HG03571 (cell line): ENCODE results near the gene PHF19.

Experiments used
- ATAC-seq: cut with Tn5 transposase; IDR thresholded peaks from one replicate; pipeline ENCODE4 v1.9.1; 2021; ENCODE audit not compliant: unreplicated experiment

Gene PHF19

DNA sequence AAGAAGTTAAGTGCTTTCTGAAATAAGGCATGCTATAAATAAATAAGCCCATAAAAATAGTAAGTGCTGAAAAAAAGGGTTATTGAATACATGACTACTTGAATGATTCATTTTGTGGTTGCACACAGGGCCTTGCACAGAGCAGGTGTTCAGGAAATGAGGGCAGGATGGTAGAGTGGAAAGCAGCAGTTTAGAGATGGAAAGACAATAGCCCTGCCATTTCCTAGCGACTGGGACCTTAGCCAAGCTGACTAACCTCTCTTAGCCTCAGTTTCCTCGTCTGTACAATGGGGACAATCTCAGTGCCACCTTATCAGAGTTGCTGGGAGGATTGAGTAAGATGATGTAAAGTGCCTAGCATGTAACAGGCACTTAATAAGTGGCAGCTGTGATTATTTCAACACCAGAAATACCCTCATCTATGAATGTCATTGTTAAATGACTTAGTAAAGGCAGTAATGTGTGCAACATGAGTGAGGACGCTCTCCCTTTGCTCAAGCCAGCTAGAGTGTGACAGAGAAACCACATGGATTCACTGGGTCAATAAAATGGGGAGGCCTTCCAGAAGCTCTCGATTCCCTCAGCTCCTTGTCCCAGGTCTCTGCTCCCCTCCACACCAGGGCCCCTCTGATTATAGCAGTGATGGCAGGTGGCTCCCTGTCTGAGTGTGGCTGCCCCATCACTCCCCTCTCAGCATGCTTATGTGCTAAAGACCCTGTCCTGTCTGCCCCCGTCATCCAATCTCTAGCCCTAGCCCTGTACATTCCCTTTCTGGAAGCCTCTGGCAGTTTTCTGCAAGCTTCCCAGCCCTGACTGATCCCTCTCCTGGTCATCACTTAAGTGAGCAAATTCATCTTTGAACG lies 16.0 kb upstream of the PHF19 start:
- peak; percentile 72 for ATAC-seq

DNA sequence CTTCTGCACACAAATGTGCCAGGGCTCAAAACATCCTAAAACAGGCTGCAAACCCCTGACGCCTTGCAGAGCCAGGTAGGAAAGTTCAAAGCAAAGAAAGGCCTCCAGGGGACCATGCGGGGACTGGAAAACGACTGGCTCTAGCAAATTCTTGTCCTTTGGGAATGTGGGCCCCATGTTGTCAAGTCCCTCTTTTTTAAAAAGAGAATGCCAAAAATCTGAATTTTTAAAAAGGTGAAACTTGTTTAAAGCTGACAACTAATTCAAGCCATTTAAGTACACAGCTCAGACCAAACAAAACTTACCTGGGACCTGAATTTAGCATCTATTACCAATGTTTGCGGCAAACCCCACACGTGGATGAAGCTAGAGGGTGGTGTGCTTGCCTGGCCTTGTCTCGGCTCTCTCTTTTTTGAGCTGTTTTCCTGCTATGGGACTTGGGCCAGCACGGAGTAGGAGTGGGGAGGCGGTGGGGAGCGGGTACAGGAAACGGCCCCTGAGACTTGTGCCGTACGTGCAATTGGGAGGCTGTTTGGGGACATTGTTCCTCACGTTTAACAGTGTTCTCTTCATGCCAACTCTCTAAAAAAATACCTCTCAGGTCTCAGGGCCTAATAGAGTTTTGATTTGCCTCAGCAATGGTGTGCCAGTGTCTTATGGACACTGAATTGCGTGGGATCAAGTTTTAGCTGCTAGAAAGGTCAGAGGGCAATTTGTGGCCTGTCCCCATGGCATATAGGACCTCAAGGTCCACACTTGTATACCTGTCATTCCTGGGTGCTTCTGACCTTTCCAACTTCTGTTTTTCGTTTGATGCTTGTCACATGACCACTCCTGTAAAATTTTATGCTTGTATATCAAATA lies 15.1 kb upstream of the PHF19 start:
- ATAC-seq = peak; percentile 38

DNA sequence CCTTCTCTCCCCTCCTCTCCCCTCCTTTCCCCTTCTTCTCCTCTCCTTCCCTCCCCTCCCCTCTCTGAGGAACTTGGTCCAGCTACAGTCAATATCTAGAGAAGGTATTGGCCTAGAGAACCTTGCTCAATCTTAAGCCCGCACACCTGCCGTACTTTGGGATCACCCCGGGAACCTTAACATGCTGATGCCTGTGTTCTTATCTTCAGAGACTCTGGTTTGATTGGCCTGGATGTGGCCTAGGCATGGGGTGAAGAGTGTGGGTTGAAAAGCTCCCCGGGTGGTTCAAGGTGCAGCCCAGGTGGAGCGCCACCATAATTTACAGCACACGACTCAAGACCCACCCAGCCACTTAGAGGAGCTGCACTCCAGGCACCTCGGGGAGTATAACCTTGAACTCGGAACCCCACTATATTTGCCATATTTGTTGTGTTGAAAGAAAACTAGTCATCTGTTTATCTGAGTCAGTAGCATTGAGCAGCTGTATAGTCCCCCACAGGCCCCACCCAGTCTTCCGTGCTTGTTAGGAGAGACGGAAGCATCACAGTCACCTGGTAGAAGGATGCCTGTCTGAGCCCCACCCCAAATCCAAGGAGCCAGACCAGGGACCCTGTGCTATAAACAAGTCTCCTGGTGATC lies 14.4 kb upstream of the PHF19 start:
- no peak for ATAC-seq

DNA sequence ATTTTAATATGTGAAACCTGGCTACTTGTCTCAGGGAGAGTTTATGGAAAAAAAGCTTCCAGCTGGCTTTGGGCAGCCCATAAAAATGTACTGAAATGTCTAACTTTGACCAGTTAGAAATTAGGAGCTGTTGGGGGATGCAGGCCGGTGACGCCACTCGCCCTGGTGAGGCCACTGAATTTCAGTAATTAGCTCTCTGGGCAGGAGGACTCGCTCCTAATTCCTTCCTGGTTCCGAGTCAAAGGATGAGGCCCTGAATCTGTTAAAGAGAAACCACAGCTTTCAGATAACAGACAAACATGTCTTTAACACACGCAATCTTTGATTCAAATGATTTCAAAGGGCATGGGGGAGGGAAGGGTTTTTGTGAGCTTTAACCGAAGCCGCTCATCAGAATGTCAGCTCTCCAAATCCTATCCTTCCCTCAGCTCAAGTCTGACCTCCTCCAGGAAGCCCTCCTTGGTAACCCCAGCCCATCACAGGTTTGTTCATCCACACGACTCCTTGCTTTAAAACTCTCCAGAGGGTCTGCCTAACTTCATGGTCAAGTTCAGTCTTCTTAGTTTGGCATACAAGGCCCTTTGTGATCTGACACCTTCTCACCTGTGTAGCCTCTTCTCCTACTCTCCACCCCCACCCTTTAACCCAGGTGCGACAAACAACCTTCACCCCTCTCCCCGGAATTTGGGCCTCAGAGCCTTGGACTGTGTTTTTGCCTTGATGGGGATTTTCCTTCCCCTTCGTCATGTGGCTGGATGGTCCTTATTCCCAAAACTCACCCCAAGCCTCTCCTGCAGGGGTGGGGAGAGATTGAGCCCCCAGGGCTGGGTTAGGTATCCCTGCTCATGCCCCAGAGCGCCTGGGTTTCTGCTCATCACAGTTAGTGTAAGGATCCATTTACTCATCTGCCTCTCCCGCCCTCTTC lies 13.6 kb upstream of the PHF19 start:
- ATAC-seq = no peak

DNA sequence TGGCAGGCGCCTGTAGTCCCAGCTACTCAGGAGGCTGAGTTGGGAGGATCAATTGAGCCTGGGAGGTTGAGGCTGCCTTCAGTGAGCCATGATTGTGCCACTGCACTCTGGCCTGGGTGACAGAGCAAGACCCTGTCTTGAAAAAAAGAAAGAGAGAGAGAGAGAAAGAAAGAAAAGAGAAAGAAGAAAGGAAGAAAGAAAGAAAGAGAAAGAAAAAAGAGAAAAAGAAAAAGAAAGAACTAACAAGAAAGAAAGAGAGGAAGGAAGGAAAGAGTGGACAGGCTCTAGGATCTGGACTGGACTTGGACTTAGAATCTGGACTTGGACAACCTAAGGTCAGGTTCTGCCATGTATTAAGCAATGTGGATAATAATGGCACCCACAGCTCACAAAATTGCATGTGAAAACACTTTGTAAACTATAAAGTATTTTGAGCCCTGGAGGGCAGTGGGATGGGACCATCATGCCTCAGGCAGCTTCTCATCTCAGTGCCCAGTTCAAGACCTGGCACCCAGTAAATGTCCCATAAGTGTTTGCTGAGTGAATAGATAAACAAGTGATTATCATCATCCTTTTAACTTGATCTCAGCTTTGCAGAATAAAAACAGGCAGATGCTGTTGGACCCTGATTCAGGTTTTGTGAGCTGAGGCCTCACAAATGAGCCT lies 12.8 kb upstream of the PHF19 start:
- ATAC-seq = no peak

DNA sequence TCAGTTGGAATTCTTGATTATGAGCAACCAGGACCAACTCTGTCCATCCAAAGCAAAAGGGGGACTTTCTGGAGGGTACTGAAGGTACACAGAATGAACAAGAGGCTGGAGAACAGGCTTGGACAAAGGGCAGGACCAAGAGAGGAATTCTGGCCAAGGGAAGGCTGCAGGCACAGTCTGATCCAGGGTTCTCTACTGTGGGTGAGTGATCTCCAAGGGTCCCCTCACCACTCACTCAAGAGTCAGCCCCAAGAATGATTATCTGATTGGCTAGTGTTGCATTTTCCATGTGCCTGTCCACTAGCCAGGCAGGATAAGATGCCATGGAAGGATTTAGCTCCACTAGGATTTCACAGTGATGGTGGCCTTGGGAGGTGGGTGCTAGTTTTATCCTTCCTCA lies 11.6 kb upstream of the PHF19 start:
- no peak for ATAC-seq

DNA sequence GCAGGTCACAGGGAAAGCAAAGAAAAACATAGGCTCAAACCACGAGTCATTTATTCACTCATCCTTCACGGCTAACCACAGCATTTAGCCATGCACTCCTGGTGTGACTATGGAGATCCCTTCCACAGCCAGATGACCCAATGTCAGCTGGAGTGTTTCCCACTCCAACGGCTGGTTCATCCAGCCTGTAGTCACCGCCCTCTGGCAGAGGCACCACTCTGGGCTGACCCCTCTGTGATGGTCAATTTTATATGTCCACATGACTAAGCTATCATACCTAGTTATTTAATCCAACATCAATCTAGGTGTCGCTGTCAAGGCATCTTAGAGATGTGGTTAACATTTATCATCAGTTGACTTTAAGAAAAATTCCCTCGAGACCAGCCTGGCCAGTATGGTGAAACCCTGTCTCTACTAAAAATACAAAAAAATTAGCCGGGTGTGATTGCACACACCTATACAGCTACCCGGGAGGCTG lies 9.5 kb upstream of the PHF19 start:
- no peak for ATAC-seq

DNA sequence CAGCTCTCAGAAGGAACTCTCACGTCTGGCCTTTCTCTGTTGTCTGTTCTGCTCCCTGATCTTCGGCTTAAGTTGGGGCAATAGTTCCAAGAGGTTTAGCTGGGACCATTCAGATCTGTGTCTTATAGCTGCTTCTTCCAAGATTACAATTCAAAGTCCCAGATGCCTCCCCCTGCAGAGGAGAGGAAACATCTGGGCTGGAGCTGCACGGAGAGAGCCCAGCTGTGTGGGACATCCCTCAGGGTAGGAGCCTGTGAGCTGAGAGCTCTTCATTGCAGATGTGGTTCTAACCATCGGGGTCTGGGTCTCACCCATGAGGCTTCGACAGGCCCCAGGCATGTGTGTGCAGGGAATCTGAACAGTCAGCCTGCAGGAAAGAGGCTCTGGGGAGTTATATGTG lies 9.0 kb upstream of the PHF19 start:
- ATAC-seq = no peak

DNA sequence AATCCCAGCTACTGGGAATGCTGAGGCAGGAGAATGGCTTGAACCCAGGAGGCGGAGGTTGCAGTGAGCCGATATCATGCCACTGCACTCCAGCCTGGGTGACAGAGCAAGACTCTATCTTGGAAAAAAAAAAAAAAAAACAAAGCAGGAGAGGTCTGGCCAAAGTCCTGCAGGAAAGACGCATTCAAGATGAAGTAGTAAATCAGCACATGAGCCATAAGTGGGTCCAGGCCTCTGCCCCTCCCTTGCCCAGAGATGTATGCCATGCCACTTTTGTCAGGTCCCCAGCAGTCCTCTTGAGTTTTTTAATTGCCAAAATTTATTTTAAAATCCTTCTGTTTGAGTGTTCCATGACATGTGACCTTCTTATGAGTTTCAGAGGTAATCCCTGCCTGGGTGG lies 8.5 kb upstream of the PHF19 start:
- ATAC-seq = no peak

DNA sequence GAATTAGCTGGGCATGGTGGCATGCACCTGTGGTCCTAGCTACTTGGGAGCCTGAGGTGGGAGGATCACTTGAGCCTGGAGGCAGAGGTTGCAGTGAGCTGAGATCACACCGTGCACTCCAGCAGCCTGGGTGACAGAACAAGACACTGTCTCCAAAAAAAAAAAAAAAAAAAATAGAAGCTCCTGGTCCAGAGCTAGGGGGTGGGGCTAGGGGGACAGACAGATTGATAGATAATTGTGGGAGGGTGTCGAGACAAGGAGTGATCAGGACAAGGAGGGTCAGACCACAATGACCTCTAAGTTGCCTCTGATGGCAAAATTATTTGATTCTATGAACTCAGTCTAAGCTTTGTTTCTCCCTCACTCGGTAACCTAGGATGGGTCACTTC lies 6.6 kb upstream of the PHF19 start:
- ATAC-seq = no peak

DNA sequence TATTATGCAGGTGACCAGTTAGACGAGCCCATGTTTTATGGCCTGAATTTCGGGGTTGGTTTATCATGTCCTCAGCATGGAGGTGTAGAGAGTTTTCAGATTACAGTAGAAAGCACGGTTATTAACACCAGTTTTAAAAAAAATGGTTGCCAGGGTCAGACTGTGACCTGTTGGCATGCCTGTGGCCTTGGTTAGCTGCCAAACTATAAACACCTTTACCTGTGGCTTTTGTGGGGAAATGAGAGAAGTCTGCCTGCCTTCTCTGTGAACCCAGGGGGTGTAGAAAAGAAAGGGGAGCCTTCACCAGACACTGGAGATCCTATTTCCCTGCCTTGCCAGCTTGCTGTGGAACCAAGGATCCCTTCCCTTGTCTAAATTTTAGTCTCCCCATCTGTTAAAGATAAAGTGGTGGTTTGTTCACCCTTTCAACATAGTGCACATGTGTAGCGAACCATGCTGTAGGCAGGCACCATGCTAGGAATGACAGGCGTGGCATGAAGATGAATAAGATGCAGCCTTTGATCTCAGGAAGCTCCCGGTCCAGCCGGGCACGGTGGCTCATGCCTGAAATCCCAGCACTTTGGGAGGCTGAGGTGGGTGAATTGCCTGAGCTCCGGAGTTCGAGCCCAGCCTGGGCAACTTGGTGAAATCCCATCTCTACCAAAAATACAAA lies 6.1 kb upstream of the PHF19 start:
- ATAC-seq = no peak

DNA sequence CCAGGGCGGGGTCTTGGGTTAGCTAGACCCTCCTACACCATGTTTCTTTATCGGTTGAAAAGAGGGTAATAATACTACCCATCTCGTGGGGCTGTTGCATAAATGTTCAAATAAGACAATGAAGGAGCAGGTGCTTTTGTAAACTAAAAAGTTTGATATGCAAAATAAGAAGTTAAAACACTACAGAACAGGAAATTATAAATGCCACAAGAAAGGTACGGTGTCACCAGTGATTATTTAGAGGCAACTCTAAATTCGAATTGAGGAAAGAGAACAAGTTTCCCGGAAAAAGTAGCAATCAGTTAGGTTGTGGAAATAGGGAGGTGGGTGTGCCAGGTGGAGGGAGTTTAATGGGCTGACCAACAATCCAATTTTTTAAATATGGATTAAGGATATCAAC lies 2.5 kb upstream of the PHF19 start:
- ATAC-seq = no peak

DNA sequence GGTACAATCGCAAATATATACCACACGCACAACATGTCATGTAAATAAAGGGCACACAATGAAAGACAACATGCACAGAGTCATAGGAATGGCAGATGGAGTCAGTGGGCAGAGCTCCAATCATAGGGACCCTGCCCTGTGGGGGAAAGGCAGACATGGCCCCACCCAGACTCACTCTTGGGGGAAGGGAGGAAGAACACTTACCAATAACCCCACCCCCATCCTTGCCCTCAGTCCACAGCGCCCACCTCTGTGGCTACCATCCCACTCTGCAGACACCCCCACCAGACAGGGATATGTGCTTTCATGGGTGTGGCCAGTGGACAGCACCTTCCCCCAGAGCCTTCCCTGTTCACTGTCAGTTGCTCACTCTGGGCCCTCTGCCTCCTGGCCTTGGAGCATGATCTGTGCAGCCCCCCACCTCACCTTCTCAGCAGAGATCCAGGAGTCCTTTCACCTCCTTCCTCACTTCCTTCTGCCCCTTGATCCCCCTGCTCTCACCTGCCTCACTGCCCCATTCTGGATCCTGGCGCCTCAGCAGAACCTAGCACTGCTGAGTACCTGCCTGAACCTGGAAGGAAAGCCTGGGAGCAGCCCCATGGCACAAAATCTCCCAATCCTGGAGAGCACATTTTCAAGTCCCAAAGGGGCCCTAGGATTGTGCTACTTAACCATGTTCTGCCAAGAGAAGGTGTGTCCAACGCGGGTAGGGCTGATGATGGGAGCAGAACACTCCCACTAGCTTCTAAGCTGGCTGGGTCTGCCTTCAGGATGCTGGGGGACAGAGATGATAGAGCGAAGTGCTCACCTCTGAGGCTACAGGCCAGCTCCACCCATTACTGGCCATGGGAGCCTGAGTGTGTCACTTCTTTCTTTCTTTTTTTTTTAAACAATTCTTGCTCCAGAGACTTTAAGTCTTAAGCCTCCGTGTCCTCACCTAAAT lies 1.5 kb upstream of the PHF19 start:
- ATAC-seq = no peak

DNA sequence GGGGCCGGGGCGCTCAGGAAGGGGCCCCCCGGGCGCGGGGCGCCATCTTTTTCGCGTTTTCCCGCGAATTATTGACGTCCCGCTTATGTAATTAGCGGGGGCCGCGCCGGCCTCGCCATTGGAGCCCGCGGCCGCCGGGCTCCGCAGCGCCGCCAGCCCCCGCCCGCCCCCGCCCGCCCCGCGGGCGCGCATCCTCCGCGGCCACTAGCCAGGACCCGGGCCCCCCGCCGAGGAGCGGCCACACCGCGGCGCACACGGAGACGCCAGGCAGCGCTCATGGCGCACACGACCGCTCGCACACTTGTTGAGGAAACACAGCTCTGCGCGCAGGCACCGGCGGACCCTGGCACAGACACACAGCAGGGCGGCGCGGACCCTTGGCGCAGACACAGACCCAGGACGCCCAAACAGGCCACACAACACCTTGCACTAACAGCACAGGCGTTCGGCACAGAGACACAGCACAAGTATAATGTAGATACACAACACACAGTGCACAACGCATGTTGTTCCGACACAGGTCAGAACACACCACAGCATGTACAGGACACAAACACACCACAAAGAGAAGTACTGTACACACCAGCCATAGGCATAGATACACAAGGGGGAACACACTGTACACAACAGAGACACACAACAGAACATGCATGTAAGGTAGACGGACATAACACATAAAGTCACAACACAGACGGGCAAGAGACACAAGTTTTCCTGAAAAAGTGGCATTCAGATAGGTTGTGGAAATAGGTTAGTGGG lies 467 bp upstream of the PHF19 start:
- peak; percentile 38 for ATAC-seq

DNA sequence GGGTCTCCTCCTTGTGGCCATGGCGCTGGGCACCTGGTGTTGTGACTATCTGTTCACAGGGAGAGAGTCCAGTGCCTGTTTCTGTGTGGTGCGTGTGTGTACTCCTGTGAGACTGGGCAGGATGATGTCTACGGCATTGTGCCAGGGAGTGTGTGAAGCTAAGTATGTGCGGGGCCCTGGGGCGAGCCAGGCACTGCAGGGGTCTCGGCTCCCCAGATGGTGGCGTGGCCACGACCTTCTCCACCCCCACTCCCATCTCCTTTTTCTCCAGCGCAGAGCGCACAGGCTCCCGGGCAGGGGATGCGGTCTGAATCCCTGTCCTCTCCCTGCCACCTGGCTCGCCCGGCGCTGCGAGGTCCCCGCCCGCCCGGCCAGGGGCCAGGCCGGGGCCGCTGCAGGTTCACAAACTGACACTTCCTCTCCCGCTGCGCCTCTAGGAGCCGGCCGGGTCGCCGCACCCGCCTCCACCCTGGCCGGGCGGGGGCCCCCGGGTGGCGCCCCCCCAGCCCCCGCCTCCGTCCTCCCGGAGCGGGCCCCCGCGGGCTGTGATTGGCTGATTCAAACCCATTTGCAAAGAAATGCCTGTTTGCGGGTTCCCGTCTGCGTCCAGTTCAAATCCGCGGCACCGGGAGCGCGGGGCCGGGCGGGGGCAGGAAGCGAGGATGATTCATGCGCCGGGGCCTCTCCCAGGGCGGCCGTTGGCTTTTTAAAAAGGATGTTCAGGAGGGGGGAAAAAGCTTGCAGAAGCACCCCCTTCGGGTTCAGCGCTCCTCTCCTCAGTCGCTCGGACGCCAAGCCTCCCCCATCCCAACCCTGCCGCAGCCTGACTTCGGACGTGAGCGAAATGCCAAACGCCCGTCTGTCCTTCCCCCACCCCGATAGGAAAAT lies 790 bp downstream of the PHF19 start:
- peak; percentile 54 for ATAC-seq

DNA sequence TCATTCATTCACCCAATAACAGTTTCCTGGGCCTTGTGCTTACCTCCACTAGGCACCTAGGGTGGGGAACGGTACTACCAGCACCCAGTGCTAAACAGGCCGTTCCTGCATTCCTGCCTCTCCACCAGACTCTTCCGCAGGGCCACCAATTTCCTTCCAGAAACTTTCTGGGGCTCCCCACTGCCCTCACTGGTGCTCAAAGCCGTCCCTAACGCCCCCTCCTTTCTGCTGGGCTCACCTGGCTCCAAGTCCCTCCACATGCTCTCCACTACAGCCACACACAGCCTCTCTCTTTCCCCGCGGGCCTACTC lies 1.4 kb downstream of the PHF19 start:
- peak; percentile 1 for ATAC-seq

DNA sequence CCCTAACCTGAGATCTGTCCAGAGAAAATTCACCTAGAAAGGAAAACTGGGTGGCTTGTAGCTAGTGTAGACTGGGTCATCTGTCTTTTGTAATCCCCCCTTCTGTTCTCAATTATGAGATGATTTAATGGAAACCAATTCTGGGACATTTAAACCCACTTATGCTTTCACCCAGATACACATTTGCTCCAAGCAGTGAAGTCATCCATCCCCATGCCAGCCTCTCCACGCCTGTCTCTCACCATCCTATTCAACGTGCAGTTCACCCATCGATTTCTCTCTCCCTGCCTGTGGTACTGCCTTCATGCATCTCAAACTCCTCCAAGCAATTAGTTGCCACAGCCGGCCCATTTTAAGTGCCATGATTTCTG lies 1.8 kb downstream of the PHF19 start:
- ATAC-seq = no peak
